NOMO-1 (cell line): ENCODE measurements around the gene ZDHHC11.
"Not testable (repeated sequence)": the region's sequence is repeated elsewhere in the genome, so short reads cannot be mapped to it uniquely, and the experiment has no call there.

ENCODE experiments used
- DNase-seq, 2 experiments: peaks; one replicate each; lab custom pipeline; 2025; ENCODE audit not compliant: unreplicated experiment in 2 of 2; lab: John Stamatoyannopoulos, UW

ZDHHC11 gene

GRCh38 chr5:845676-846601, 4.8 kb downstream of the ZDHHC11 start:
- DNase-seq = not testable (repeated sequence)

DNA sequence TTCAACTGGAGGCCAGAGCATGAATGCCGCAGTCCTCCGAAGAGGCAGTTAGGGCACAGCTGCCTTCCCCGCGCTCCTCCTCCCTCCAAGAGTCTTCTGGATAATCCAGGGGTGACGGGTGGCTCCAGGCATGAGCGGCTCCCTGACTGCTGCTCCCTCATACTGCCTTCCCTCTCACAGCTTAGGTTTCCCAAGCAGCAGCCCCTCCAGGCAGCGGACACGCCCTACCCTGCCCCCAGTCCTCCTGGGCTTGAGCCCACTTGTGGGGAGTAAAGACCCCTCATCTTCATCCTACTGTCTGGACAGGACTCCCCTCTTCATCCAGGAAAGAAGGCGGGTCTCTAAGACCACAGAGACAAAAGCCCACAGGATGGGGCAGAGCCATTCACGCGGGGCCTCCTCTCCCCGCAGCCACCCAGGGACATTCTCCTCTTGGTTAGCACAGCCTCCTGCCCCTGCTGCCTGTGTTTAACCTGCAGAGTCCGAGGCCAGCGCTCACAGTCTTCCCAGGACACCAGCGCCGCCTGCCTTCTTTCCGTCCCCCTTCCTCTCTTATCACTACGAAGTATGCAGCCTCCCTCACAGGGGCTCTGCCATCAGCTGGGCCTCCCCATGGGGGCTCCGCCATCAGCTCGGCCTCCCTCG, 5.6 kb downstream of the ZDHHC11 start:
- not testable (repeated sequence) for DNase-seq

DNA sequence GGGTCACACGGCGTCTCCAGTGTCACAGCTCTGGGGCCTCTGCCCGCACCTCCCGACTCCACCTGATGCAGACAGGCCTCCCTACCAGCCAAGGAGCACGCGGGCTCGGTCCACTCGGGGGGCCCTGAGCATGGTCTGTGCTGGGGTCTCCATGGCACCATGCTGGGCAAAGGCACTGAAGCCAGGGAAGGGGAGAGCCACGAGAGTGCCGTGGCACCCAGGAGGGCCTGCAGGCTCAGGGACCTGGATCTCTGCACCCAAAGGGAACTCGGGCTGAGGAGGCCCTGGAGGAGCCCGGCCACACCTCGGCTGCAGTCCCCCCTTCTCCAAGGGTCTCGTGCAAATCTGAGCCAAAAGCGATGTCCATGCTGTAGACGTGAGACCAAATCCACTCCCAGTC, 6.4 kb downstream of the ZDHHC11 start:
- DNase-seq = not testable (repeated sequence)

GRCh38 chr5:843926-844325, 6.9 kb downstream of the ZDHHC11 start:
- DNase-seq = not testable (repeated sequence)

- DNase-seq = not testable (repeated sequence)
Measured at GRCh38 chr5:843371-843770, 7.4 kb downstream of the ZDHHC11 start.

DNA sequence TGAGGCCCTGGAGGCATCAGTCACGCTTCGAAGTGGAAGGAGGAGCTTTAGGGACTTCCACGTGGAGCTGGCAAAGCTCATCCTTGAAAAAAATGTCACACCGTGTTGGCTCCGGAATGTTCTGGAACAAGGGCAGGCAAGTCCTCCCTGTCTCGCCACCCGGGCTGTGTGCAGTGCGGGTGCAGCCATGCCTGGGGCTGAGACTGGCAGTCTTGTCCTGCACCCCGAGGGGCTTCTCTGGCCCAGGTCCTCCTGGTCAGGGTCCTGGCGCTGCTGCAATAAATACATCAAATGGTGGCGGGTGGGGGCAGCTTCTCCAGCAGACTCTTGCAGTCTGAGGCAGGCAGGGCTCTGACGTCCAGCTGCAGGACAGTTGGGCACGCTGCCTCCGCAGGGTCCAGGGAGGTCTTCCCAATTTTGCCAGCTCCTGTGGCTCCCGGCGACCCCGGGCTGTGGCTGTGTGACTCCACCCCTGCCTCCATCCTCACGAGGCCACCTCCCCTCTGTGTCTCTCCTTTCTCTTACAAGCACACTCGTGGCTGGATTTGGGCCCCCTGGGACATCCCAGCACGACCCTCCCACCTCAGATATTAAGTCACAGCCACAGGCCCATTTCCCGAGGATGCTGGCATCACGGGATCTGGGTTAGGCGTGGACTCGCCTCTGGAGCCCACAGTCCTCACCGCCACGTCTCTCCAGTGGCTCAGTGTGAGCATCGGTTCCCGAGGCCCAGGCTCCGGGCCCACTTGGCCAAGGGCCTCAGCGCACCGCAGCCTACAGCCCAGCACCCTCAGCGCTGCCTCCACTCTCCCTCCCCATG, 8.2 kb downstream of the ZDHHC11 start:
- not testable (repeated sequence) for DNase-seq

GRCh38 chr5:841531-842401, 9.0 kb downstream of the ZDHHC11 start:
- not testable (repeated sequence) for DNase-seq

- not testable (repeated sequence) for DNase-seq
Measured at GRCh38 chr5:840974-841435, 9.8 kb downstream of the ZDHHC11 start.

- DNase-seq = not testable (repeated sequence)
Measured at GRCh38 chr5:840118-840973, 10.4 kb downstream of the ZDHHC11 start.

DNA sequence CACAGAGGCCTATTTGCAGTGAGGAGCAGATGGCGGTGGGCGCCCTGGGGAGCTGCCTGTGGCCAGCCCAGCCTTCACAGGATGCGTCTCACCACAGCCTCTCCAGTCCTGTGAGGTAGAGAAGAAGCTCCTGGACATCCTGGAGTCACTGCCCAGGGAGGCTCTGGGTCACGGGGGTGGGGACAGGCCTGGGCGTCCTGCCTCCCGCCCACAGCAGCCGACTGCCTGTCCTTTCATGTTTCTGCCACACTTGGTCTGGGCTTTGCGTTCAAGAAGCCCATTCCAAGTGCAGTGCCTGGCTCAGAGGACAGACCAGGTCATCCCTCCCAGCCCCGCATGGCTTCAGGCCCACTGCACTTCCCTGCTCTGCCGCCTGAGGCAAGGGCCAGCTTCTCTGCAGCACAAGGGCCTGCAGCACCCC, 12.3 kb downstream of the ZDHHC11 start:
- DNase-seq = not testable (repeated sequence)

DNA sequence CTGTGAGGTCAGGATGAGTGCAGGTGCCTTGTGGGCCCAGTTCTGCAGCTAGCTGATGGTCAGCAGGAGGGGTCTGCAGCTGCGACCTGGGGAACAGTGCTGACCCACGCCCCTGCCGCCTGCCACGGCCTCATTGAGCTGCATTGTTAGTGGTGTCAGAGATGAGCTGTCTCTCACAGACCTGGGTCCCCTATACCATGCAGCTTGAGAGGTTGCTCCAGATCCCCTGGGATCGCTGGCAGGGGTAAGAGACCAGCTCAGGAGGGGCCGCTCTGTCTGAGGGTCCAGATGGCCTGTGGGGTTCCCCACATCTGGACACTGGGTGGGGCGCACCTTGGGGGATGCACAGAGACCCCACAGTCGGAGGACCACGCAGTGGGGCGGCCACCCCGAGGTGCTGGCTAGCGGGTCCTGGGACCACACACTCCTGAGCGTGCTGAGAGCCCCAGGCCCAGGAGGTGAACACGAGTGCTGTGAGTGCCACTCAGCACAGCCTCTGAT, 13.1 kb downstream of the ZDHHC11 start:
- not testable (repeated sequence) for DNase-seq

GRCh38 chr5:835933-836612, 14.7 kb downstream of the ZDHHC11 start:
- DNase-seq = not testable (repeated sequence)

DNA sequence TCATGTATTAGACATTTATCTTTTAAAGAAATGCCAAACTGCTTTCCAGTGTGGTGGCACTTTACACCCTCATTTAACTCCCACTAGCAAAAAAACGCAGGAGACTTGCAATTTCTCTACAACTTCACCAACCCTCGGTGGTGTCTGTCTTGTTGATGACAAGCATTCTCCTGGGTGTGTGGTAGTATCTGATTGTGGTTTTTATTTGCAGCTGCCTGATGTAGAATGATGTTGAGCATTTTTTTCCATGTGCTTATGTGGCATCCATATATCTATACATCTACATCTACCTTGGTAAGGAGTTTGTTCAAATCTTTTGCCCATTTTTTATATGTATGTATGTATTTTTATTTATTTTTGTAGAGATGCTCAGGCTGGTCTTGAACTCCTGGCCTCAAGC, 16.8 kb downstream of the ZDHHC11 start:
- not testable (repeated sequence) for DNase-seq

DNA sequence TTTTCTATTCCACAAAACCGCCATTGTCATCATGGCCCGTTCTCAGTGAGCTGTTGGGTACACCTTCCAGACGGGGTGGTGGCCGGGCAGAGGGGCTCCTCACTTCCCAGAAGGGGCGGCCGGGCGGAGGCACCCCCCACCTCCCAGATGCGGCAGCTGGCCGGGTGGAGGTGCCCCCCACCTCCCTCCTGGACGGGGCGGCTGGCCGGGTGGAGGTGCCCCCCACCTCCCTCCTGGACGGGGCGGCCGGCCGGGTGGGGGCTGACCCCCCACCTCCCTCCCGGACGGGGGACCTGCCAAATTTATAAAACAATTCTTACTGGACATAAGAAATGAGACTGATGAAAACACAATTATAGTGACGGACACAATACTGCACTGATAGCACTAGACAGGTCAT, 22.6 kb downstream of the ZDHHC11 start:
- not testable (repeated sequence) for DNase-seq

- not testable (repeated sequence) for DNase-seq
Measured at GRCh38 chr5:825544-825943, 25.2 kb downstream of the ZDHHC11 start.

DNA sequence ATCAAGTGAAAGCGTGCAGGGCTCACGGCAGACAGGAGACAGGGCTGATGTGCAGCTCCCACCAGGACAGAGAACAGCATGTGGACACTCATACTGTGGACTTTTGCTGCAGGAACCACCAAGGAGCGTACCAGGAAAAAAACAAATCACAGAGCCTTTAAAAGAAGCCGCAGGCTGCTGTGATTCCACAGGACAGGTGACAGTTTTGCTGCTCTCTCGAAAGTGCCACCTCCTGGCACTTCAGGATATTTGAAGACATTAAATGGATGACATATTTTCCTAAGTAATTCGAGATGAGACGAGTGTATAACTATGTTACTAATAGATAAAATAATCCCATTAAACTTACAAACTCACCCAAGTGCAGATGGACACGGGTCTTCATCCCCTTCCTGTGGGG, 29.3 kb downstream of the ZDHHC11 start:
- DNase-seq = no peak

DNA sequence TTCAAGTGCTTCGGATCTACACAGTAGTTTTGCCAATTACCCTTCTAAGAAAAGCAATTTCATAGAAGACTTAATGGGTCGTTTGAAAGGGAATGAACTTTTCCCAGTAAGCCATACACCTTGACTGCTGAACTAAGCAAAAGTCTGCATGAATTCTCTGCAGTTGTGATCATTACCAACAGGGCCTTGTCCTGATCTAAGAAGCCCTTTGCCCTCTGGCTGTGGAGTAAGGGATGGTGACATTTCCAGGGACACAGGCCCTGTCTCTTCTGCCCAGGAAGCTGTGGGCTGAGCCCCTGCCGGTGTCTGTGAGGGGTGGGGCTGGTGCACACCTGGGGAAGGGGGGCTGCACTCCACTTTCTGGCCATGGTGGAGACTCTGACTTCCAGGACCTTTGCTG, 30.5 kb downstream of the ZDHHC11 start:
- no peak for DNase-seq

GRCh38 chr5:819078-819477, 31.7 kb downstream of the ZDHHC11 start:
- DNase-seq = no peak
